HG03558 (cell line): ENCODE data around the gene EPHA3.

ENCODE experiments used
- ATAC-seq: cut with Tn5 transposase; IDR thresholded peaks from one replicate; pipeline ENCODE4 v1.9.1; 2021; ENCODE audit warnings: moderate number of reproducible peaks; ENCODE audit not compliant: unreplicated experiment; ENCODE audit errors: extremely low read depth

Gene EPHA3

GRCh38 chr3:89144080-89144479, 36.7 kb downstream of the EPHA3 start:
- no peak for ATAC-seq

GRCh38 chr3:89145995-89146394, 38.6 kb downstream of the EPHA3 start:
- no peak for ATAC-seq

GRCh38 chr3:89154416-89154815, 47.0 kb downstream of the EPHA3 start:
- no peak for ATAC-seq

- ATAC-seq, result no peak
Observed at GRCh38 chr3:89155811-89156210, 48.4 kb downstream of the EPHA3 start.

GRCh38 chr3:89157575-89157974, 50.2 kb downstream of the EPHA3 start:
- ATAC-seq, result no peak

DNA sequence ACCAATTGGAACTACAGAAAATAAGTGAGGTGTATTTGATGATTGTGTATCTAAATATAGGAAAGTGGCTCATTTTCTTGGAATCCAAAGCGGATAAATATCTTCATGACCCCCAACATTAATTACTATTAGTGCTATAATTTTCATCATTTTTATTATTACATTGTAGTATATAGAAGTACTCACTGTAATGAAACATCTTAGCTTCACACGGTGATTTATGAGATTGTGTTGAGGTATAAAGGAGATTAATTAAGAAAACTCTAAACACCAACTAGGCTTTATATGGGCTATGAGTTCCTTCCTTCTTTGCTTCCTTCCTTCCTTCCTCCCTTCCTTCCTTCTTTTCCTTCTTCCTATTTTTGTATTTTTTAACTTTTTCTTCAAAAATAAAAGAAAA, 52.2 kb downstream of the EPHA3 start:
- no peak for ATAC-seq

DNA sequence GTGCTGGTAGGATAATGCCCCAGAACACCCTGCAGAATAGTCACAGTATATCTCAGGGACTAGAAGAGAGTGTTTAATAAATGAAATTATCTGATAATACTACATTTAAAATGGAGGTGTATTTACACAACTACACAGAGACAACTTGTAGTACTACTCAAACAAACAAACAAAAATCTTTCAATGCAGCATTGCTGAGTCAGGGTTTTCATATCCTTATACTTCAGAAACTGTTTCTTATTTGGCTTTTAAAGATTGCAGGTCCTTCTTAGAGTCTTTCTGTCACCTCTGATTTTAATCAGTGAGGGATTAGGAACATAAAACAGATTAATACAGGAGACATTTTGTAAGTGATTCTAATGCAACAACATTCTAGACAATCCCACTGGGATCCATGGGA, 57.4 kb downstream of the EPHA3 start:
- no peak for ATAC-seq

DNA sequence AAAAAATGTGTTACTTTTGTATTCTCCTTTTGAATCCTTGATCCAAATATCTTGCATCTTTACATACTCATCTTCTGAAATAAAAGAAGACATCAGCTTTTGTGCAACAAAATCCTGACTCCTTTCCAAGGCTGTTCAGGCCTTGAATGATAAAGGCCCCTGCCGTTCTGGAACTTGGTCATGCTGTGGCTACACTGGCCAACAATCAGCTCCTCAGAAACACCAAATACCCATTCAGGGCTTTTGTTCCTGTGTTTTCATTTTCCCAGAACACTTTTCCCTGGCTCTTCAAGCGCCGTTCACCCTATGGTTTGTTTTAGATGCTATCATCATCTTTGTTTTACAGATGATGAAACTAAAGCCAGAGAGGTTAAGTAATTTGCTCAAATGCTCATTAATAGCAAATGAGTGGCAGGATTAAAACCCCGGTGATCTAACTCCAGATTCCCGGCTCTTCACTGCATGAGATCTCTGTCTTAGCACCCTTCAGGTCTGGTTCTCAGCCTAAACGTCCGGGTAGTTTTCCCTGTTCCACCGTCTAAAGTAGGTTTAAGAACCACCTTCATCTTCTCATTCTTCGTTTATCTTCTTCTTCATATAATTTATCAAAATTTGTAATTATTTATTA, 58.3 kb downstream of the EPHA3 start:
- ATAC-seq, result no peak

DNA sequence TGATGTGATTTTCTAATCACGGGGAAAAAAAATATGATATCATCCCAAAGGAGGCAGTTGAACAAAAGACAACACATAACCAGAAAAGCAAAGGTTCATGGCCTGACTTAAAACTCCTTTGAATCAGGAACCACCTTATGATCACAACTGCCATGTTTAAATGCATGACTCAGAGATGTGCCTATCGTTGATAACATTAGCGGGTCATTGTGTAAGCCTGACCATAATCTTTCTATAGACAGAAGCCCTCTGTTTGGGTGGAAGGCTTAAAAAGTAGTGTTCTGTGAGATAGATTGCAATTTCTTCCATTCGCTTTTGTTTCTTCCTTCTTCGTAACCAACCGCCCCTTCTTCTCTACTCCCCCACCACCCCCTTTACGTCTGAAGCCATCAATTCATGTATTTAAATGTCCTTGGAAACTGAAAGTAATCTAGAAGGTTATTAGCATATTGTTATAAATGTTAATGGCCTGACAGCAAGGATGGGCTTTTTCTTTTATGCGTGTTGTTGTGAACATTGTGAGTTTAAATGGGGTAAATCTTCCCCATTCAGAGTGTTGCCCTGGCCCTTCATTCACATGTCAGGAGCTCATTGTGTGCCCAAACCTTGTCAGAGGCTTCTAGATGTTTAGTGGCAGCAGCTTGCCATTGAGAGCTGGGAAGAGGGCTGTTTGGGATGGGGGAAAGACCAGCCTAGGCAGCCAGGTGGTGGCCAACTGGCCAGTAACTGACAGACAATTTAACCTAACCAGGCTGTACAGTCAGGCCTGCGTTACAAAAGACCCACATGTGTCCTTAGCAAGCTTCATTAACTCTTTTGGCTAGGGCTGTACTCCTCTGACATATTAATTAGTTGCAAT, 64.5 kb downstream of the EPHA3 start:
- ATAC-seq, result no peak

DNA sequence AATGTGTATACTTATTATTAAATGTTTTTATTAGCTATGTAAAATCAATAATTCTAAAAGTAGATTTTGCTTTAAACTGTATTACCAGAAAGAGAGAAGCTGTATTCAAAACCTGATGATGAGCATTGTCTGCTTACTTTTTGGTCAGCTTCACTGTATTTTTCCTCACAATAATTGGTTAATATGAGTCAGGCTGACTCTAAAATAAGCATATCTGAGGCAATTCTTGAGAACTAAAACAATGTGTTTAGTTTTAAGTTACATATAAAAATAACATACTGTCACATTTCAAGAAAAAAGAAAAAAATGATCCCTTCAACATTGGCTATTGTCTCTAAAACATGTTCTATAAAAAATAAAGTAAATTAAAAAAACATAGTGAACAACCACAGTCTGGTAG, 66.1 kb downstream of the EPHA3 start:
- ATAC-seq, result no peak

DNA sequence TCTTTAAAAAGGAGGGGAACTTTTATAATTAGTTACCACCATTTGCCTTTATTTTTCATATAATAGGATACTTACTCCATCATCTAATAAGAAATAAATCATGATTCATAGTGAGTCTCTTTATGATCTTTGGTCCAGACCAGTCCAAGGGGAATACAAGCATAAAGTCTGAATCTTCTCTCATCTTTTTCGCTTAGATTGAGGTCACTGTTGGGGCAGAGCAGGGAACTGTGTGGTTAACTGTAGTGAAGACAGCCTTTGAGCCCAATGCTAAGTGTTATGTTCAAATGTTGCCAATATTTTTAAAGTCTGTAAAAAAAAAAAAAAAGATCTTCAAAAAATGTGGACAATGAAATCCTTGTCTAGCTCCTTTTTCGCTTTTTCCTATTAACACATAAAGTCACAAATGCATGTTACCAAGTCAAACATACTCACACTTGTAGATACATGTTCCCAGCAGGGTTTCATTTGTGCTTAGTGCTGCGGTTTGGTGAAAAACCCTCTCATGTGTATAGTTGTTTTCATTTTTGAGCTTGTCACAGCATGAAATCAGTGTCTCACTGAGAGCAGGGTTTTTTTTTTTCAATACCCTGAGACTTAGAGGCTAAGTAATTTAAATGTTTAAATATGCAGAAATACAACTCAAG, 72.1 kb downstream of the EPHA3 start:
- no peak for ATAC-seq

- ATAC-seq, result no peak
Observed at GRCh38 chr3:89180334-89180733, 72.9 kb downstream of the EPHA3 start.

DNA sequence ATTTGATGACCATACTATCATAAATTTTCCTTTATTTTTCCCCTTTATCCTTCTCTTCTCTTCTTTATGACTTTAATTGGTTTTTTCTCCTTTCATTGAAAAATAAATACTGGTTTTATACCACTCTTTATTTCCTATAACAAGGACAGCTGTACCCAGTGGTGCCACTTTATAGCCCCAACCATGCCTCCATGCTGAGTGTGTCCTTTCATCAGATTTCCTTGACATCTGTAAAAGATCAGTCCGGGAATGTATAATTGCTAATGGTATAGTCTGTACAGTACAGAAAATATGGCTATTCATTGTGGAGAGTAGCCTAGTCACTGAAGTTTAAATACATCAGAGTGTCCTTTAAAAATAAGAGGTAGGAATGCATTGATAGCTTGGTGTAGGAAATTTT, 74.6 kb downstream of the EPHA3 start:
- ATAC-seq, result no peak

DNA sequence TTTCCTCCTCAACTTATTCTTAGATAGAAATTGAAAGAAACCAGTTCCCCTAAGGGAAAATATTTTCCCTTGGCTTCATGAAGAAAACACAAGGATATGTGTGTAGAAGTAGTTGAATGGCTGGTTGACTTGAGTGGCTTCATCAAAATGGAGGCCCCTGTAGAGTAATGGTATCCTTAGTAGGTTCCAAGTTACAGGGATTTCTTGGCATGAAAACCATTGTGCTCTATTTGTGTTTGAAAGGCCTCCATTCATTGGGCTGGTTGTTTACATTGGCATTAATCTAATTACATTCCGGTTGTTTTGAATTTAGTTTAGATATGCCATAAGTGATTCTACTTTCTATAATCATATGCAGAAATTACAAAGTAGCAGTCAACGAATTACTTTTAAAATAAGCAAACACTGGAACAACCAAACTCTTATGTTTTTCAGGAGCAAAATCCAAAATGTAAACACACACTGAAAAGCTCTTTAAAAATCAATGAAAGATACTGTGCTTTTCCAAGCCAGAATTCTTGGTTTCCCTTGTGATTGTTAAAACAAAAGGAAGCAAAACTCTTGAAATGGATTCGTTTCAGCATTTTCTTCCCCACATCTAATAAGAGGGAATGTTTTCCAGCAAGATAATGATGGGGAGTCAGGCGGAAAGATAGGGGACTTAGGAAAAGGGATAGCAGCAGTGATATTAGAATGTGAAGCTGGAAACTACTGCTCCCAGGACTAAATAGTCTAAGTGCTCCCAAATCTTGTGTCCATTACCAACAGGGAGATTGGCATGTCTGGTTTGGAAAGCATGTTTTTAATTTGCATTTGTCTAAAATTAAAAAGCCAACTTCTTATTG, 77.0 kb downstream of the EPHA3 start:
- ATAC-seq, result no peak

- no peak for ATAC-seq
Observed at GRCh38 chr3:89186456-89186855, 79.0 kb downstream of the EPHA3 start.

- ATAC-seq, result no peak
Observed at GRCh38 chr3:89198591-89198990, 91.2 kb downstream of the EPHA3 start.

DNA sequence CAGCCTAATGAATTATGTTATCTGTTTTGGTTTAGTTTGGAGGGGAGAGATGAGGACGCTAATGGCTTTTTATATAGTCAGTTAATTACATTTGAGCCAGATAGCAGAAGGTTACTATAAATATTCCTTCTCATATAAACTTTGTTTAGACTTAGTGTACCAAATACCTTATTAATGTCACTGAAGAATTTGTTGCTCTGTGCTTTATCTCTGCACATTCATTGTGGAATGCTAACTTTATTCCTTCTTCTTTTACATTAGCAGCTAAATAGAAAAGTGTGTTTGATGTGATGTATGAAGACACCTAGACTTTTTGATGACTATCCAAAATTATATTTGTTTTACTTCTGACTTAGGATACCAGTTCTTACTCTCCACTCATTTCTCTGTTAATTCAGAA, 105.2 kb downstream of the EPHA3 start:
- ATAC-seq, result no peak

- no peak for ATAC-seq
Observed at GRCh38 chr3:89216016-89216739, 108.8 kb downstream of the EPHA3 start.

GRCh38 chr3:89217148-89217685, 109.8 kb downstream of the EPHA3 start:
- no peak for ATAC-seq

- ATAC-seq, result no peak
Observed at GRCh38 chr3:89221924-89222323, 114.5 kb downstream of the EPHA3 start.
